OCI-LY1 (cell line): ENCODE measurements around the gene PLXDC1.

Experiments used
- CTCF ChIP-seq: fragments of 200-600 bp; sonication (generic), shearing (Covaris generic); IDR thresholded peaks from 2 replicates; pipeline ENCODE4 v1.5.1; 2017; ENCODE audit warnings: mild to moderate bottlenecking, antibody characterized with exemption, low read length, moderate library complexity, mixed read lengths
- EZH2 ChIP-seq: fragments of 200-600 bp; sonication (generic), shearing (Covaris generic); IDR thresholded peaks from 2 replicates; pipeline ENCODE4 v1.8.0; 2017; ENCODE audit warnings: borderline replicate concordance, mixed run types, mild to moderate bottlenecking, antibody characterized with exemption, low read length, moderate library complexity, mixed read lengths

- TF ChIP-seq CTCF (no peak), EZH2 (no peak)
Measured at GRCh38 chr17:39074676-39075075, 76.8 kb downstream of the PLXDC1 start.
